RWPE2 (cell line): ENCODE data around the gene KRTAP10-9.
"Not testable (repeated sequence)": the region's sequence is repeated elsewhere in the genome, so short reads cannot be mapped to it uniquely, and the experiment has no call there.

ENCODE experiments used
- ATAC-seq: fragments of 200-7000 bp; cut with Tn5 transposase; 3 replicates; pipeline ENCODE4 v1.9.1; 2021; ENCODE audit warnings: low read depth
- DNase-seq: peaks from one replicate; pipeline ENCODE4 v3.0.0-alpha.2; 2020; ENCODE audit warnings: low spot score
- H3K27ac ChIP-seq: fragments of 450-650 bp; 2 replicates; pipeline ENCODE4 v1.5.1; 2017; ENCODE audit warnings: mild to moderate bottlenecking; ENCODE audit not compliant: poor library complexity, severe bottlenecking
- H3K27me3 ChIP-seq: fragments of 250-450 bp; sonication (Bioruptor Pico); 2 replicates; pipeline ENCODE4 v1.5.1; 2021; ENCODE audit warnings: mild to moderate bottlenecking, moderate library complexity; ENCODE audit not compliant: insufficient read depth, poor library complexity, severe bottlenecking
- H3K36me3 ChIP-seq: fragments of 250-450 bp; sonication (Bioruptor Pico); 2 replicates; pipeline ENCODE4 v1.5.1; 2020; ENCODE audit warnings: low read depth, mild to moderate bottlenecking, moderate library complexity
- H3K4me1 ChIP-seq: fragments of 250-450 bp; sonication (Bioruptor Pico); 2 replicates; pipeline ENCODE4 v1.5.1; 2021; ENCODE audit warnings: mild to moderate bottlenecking, moderate library complexity; ENCODE audit not compliant: insufficient read depth, poor library complexity, severe bottlenecking
- H3K4me3 ChIP-seq: fragments of 250-450 bp; sonication (Bioruptor Pico); 2 replicates; pipeline ENCODE4 v1.5.1; 2021; ENCODE audit warnings: mild to moderate bottlenecking, moderate library complexity; ENCODE audit not compliant: severe bottlenecking
- H3K9me3 ChIP-seq: fragments of 250-450 bp; sonication (Bioruptor Pico); 2 replicates; pipeline ENCODE4 v1.5.1; 2021; ENCODE audit warnings: mild to moderate bottlenecking, moderate library complexity; ENCODE audit not compliant: severe bottlenecking
- CTCF ChIP-seq: fragments of 450-650 bp; IDR thresholded peaks from one replicate; pipeline ENCODE4 v1.5.1; 2017; ENCODE audit warnings: mild to moderate bottlenecking, moderate library complexity; ENCODE audit not compliant: poor library complexity, severe bottlenecking

KRTAP10-9 gene

GRCh38 chr21:44658541-44658910 lies 31.6 kb downstream of the KRTAP10-9 start:
- Histone ChIP-seq H3K36me3 (no peaks in the 10 kb centered on the region), H3K27me3 (peaks cover 14% of the 10 kb centered on the region), H3K27ac (no peak overlapping the region), H3K9me3 (no peaks in the 10 kb centered on the region), H3K4me3 (no peak overlapping the region), H3K4me1 (no peaks in the 10 kb centered on the region)
- DNase-seq: no peak
- no peak for ATAC-seq
- no peak for TF ChIP-seq CTCF

GRCh38 chr21:44658913-44659595 lies 32.2 kb downstream of the KRTAP10-9 start:
- H3K36me3 ChIP-seq: no peaks in the 10 kb centered on the region
- H3K4me3 ChIP-seq: no peak overlapping the region
- TF ChIP-seq CTCF: no peak
- no peaks in the 10 kb centered on the region for H3K4me1 ChIP-seq
- no peak overlapping the region for H3K27ac ChIP-seq
- H3K27me3 ChIP-seq: peaks cover 13% of the 10 kb centered on the region
- no peaks in the 10 kb centered on the region for H3K9me3 ChIP-seq
- ATAC-seq (no peak), DNase-seq (no peak)

- peaks cover 13% of the 10 kb centered on the region for H3K27me3 ChIP-seq
- ATAC-seq, H3K36me3 ChIP-seq, DNase-seq, H3K4me3 ChIP-seq, H3K27ac ChIP-seq, H3K9me3 ChIP-seq, H3K4me1 ChIP-seq: not testable (repeated sequence)
Observed at GRCh38 chr21:44661567-44661966, 34.7 kb downstream of the KRTAP10-9 start.

- Histone ChIP-seq H3K27me3 (peaks cover 10% of the 10 kb centered on the region), H3K4me1 (no peaks in the 10 kb centered on the region), H3K27ac (no peak overlapping the region), H3K36me3 (no peaks in the 10 kb centered on the region), H3K9me3 (no peaks in the 10 kb centered on the region), H3K4me3 (no peak overlapping the region)
- no peak for TF ChIP-seq CTCF
- ATAC-seq: no peak
- DNase-seq: no peak
Observed at GRCh38 chr21:44664691-44665090, 37.8 kb downstream of the KRTAP10-9 start.

- TF ChIP-seq CTCF: no peak
- H3K36me3 ChIP-seq: no peaks in the 10 kb centered on the region
- H3K27me3 ChIP-seq: peaks cover 5% of the 10 kb centered on the region
- no peaks in the 10 kb centered on the region for H3K4me1 ChIP-seq
- ATAC-seq (no peak), DNase-seq (no peak)
- peaks cover 2% of the 10 kb centered on the region for H3K9me3 ChIP-seq
- no peak within 1 kb of the TSS for H3K27ac ChIP-seq
- no peak within 1 kb of the TSS for H3K4me3 ChIP-seq
Observed at GRCh38 chr21:44666401-44667320, 39.8 kb downstream of the KRTAP10-9 start, which contains the start of gene KRTAP12-2. Gene KRTAP12-2 (minus strand): TSS chr21:44666927. CDS start chr21:44666886, 41 bp downstream.
